WTC11 (cell line): Measurements from ENCODE around the gene TMEM50A. TPM values are rescaled to one million over a fixed set of nuclear protein-coding genes. Genes with fewer than 3 reads are reported as not detected.

Source experiments
- ATAC-seq: fragments of 200-7000 bp; cut with Tn5 transposase; 2 replicates; pipeline ENCODE4 v1.10.0; 2021; ENCODE audit warnings: mild to moderate bottlenecking, moderate library complexity
- CTCF ChIA-PET: fragments of 300-600 bp; sonication (Branson Sonifier 250); formaldehyde crosslinking; loops from one replicate; lab custom pipeline; 2021; ENCODE audit warnings: antibody characterized with exemption; lab: Charles Lee
- POLR2A ChIA-PET: fragments of 350-600 bp; sonication (Branson Sonifier 250); formaldehyde crosslinking; loops from one replicate; lab custom pipeline; 2021; ENCODE audit warnings: antibody characterized with exemption; lab: Charles Lee
- DNase-seq: peaks from one replicate; pipeline ENCODE4 v3.0.0; 2021; ENCODE audit warnings: low spot score
- H3K27ac Mint-ChIP-seq: 2 replicates; pipeline ENCODE4 v1.8.0; 2021; ENCODE audit warnings: mixed read lengths
- H3K27me3 Mint-ChIP-seq: 2 replicates; pipeline ENCODE4 v1.8.0; 2021; ENCODE audit warnings: low read depth, mild to moderate bottlenecking, moderate library complexity, mixed read lengths
- H3K36me3 Mint-ChIP-seq: 2 replicates; pipeline ENCODE4 v1.8.0; 2021; ENCODE audit warnings: mixed read lengths
- H3K4me1 Mint-ChIP-seq: 2 replicates; pipeline ENCODE4 v1.8.0; 2022; ENCODE audit warnings: mixed read lengths
- H3K4me3 Mint-ChIP-seq: 2 replicates; pipeline ENCODE4 v1.8.0; 2021; ENCODE audit warnings: mild to moderate bottlenecking, moderate library complexity, mixed read lengths
- H3K9me3 Mint-ChIP-seq: 2 replicates; pipeline ENCODE4 v1.8.0; 2021; ENCODE audit warnings: mixed read lengths
- ATF1 ChIP-seq: sonication (generic); formaldehyde crosslinking; IDR thresholded peaks from 2 replicates; pipeline ENCODE4 v1.8.1; 2023; ENCODE audit warnings: mild to moderate bottlenecking, moderate library complexity, missing genetic modification reagents
- ETV6 ChIP-seq: sonication (generic); formaldehyde crosslinking; IDR thresholded peaks from 2 replicates; pipeline ENCODE4 v1.8.1; 2022; ENCODE audit warnings: mild to moderate bottlenecking, missing genetic modification reagents
- FOXJ3 ChIP-seq: sonication (generic); formaldehyde crosslinking; IDR thresholded peaks from 2 replicates; pipeline ENCODE4 v1.9.0; 2021; ENCODE audit warnings: missing genetic modification reagents, mild to moderate bottlenecking, borderline replicate concordance
- IRF1 ChIP-seq: sonication (generic); formaldehyde crosslinking; IDR thresholded peaks from 2 replicates; pipeline ENCODE4 v1.8.0; 2023; ENCODE audit warnings: missing genetic modification reagents
- ZBTB21 ChIP-seq: sonication (generic); formaldehyde crosslinking; IDR thresholded peaks from 2 replicates; pipeline ENCODE4 v1.8.1; 2023; ENCODE audit warnings: mild to moderate bottlenecking, missing genetic modification reagents, borderline replicate concordance
- ZNF121 ChIP-seq: sonication (generic); formaldehyde crosslinking; IDR thresholded peaks from 2 replicates; pipeline ENCODE4 v1.8.0; 2023; ENCODE audit warnings: missing genetic modification reagents
- ZNF219 ChIP-seq: sonication (generic); formaldehyde crosslinking; IDR thresholded peaks from 2 replicates; pipeline ENCODE4 v1.8.0; 2023; ENCODE audit warnings: missing genetic modification reagents, mild to moderate bottlenecking, borderline replicate concordance
- ZNF232 ChIP-seq: sonication (generic); formaldehyde crosslinking; IDR thresholded peaks from 2 replicates; pipeline ENCODE4 v1.8.0; 2022; ENCODE audit warnings: mild to moderate bottlenecking, missing genetic modification reagents
- ZNF671 ChIP-seq: fragments of 250-450 bp; sonication (Bioruptor Pico); IDR thresholded peaks from 2 replicates; pipeline ENCODE4 v1.8.0; 2021; ENCODE audit warnings: mild to moderate bottlenecking
- total RNA-seq: library from RNA; stranded (reverse); gene quantifications from 3 replicates; pipeline ENCODE4 v1.2.3, GENCODE V29; 2021
- TF ChIP-seq, protein P1 (sequence below): sonication (generic); formaldehyde crosslinking; IDR thresholded peaks from 2 replicates; pipeline ENCODE4 v1.8.1; 2022; ENCODE audit warnings: missing genetic modification reagents, borderline replicate concordance
- TF ChIP-seq, protein P2 (sequence below): fragments of 250-450 bp; sonication (Bioruptor Pico); IDR thresholded peaks from 2 replicates; pipeline ENCODE4 v1.9.0; 2021; ENCODE audit warnings: mild to moderate bottlenecking
- TF ChIP-seq, protein P3 (sequence below): sonication (generic); formaldehyde crosslinking; IDR thresholded peaks from 2 replicates; pipeline ENCODE4 v1.8.0; 2023; ENCODE audit warnings: mild to moderate bottlenecking, missing genetic modification reagents
- TF ChIP-seq, protein P4 (sequence below): sonication (generic); formaldehyde crosslinking; IDR thresholded peaks from 2 replicates; pipeline ENCODE4 v1.8.0; 2022; ENCODE audit warnings: missing genetic modification reagents

The TMEM50A gene
- total RNA-seq, 1 experiment from 2014 or later, result 84.0 TPM

DNA sequence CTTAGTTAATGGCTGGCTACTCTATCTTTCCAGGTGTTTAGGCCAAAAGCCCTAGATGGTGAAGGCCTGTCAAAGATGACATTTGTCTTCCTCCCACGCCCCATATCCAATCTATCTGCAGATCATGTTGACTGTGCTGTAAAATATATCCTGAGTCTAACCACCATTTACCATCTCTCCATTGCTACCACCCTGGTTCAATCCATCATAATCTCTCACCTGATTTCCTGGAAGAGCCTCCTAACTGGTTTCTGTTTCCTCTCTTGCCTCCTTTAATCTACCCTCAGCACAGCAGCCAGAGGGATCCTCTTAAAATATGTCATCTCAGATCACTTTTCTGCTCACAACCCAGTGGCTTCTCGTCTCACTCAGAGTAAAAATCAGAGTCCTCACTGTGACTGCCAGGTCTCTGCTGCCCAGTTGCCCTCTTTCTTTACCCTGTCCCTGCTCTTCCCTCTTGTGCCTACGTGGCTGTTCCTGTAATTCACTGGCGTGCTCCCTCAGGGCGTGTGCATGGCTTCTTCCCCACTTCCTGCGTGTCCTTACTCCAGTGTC is 17.8 kb downstream of the TMEM50A start:
- Mint-ChIP-seq H3K27ac (no peak overlapping the region; the same call in 1 of the 2 replicates), H3K27me3 (no peaks in the 10 kb centered on the region), H3K9me3 (no peaks in the 10 kb centered on the region), H3K36me3 (peaks cover 25% of the 10 kb centered on the region), H3K4me3 (no peak overlapping the region), H3K4me1 (no peaks in the 10 kb centered on the region)
- POLR2A ChIA-PET, result no interaction called here
- CTCF ChIA-PET, result no interaction called here
- ATAC-seq (no peak), DNase-seq (no peak)
- TF ChIP-seq ZNF671 (CRISPR knock-in tag) (no peak), ZNF219 (CRISPR knock-in tag) (no peak), ZNF232 (CRISPR knock-in tag) (no peak)
- TF ChIP-seq, protein P1, sequence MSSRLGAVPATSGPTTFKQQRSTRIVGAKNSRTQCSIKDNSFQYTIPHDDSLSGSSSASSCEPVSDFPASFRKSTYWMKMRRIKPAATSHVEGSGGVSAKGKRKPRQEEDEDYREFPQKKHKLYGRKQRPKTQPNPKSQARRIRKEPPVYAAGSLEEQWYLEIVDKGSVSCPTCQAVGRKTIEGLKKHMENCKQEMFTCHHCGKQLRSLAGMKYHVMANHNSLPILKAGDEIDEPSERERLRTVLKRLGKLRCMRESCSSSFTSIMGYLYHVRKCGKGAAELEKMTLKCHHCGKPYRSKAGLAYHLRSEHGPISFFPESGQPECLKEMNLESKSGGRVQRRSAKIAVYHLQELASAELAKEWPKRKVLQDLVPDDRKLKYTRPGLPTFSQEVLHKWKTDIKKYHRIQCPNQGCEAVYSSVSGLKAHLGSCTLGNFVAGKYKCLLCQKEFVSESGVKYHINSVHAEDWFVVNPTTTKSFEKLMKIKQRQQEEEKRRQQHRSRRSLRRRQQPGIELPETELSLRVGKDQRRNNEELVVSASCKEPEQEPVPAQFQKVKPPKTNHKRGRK (CRISPR knock-in tag), result no peak

DNA sequence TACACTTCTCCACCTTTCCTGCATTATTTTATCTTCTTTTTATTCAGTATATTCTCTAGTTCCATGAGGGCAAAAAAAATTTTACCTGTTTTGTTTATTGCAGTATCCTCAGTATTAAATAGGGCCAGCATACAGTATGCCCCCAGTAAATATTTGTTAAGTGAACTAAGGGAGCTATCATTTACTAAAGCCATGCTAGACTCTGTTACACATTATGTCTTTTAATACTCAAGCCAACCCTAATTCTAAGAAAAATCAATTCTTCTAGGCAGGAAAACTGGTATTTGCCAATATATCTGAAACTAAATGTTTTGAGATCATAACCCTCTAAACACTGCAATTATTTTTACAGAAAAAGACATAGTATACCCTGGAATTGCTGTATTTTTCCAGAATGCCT is 18.3 kb downstream of the TMEM50A start:
- ATAC-seq (no peak), DNase-seq (no peak)
- Mint-ChIP-seq H3K27ac (no peak overlapping the region), H3K36me3 (peaks cover 30% of the 10 kb centered on the region), H3K9me3 (no peaks in the 10 kb centered on the region), H3K27me3 (no peaks in the 10 kb centered on the region), H3K4me3 (no peak overlapping the region), H3K4me1 (no peaks in the 10 kb centered on the region)
- TF ChIP-seq ETV6 (CRISPR knock-in tag) (no peak), ZNF219 (CRISPR knock-in tag) (no peak), ATF1 (CRISPR knock-in tag) (no peak), ZBTB21 (CRISPR knock-in tag) (no peak), ZNF232 (CRISPR knock-in tag) (no peak), ZNF121 (CRISPR knock-in tag) (no peak), IRF1 (CRISPR knock-in tag) (no peak), FOXJ3 (CRISPR knock-in tag) (no peak)
- TF ChIP-seq, protein P2, sequence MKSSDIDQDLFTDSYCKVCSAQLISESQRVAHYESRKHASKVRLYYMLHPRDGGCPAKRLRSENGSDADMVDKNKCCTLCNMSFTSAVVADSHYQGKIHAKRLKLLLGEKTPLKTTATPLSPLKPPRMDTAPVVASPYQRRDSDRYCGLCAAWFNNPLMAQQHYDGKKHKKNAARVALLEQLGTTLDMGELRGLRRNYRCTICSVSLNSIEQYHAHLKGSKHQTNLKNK (CRISPR knock-in tag), result no peak
- TF ChIP-seq, protein P3, sequence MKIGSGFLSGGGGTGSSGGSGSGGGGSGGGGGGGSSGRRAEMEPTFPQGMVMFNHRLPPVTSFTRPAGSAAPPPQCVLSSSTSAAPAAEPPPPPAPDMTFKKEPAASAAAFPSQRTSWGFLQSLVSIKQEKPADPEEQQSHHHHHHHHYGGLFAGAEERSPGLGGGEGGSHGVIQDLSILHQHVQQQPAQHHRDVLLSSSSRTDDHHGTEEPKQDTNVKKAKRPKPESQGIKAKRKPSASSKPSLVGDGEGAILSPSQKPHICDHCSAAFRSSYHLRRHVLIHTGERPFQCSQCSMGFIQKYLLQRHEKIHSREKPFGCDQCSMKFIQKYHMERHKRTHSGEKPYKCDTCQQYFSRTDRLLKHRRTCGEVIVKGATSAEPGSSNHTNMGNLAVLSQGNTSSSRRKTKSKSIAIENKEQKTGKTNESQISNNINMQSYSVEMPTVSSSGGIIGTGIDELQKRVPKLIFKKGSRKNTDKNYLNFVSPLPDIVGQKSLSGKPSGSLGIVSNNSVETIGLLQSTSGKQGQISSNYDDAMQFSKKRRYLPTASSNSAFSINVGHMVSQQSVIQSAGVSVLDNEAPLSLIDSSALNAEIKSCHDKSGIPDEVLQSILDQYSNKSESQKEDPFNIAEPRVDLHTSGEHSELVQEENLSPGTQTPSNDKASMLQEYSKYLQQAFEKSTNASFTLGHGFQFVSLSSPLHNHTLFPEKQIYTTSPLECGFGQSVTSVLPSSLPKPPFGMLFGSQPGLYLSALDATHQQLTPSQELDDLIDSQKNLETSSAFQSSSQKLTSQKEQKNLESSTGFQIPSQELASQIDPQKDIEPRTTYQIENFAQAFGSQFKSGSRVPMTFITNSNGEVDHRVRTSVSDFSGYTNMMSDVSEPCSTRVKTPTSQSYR, result no peak
- TF ChIP-seq, protein P4, sequence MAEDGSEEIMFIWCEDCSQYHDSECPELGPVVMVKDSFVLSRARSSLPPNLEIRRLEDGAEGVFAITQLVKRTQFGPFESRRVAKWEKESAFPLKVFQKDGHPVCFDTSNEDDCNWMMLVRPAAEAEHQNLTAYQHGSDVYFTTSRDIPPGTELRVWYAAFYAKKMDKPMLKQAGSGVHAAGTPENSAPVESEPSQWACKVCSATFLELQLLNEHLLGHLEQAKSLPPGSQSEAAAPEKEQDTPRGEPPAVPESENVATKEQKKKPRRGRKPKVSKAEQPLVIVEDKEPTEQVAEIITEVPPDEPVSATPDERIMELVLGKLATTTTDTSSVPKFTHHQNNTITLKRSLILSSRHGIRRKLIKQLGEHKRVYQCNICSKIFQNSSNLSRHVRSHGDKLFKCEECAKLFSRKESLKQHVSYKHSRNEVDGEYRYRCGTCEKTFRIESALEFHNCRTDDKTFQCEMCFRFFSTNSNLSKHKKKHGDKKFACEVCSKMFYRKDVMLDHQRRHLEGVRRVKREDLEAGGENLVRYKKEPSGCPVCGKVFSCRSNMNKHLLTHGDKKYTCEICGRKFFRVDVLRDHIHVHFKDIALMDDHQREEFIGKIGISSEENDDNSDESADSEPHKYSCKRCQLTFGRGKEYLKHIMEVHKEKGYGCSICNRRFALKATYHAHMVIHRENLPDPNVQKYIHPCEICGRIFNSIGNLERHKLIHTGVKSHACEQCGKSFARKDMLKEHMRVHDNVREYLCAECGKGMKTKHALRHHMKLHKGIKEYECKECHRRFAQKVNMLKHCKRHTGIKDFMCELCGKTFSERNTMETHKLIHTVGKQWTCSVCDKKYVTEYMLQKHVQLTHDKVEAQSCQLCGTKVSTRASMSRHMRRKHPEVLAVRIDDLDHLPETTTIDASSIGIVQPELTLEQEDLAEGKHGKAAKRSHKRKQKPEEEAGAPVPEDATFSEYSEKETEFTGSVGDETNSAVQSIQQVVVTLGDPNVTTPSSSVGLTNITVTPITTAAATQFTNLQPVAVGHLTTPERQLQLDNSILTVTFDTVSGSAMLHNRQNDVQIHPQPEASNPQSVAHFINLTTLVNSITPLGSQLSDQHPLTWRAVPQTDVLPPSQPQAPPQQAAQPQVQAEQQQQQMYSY (CRISPR knock-in tag), result no peak
- TF ChIP-seq, protein P1 (CRISPR knock-in tag), result no peak
- CTCF ChIA-PET, result no interaction called here
- POLR2A ChIA-PET, result no interaction called here
